Prostate gland (tissue), 2 donors: ENCODE measurements around the gene C10orf53. TPM values are rescaled to one million over a fixed set of nuclear protein-coding genes. Genes with fewer than 3 reads are reported as not detected.
"Not testable (repeated sequence)": the region's sequence is repeated elsewhere in the genome, so short reads cannot be mapped to it uniquely, and the experiment has no call there.

Source experiments
- DNase-seq: peaks from one replicate; pipeline ENCODE4 v3.0.0-alpha.2; 2019; ENCODE audit warnings: low spot score
- H3K27ac ChIP-seq, 2 donors: fragments of 200-600 bp; sonication (generic); 2 replicates each; pipeline ENCODE4 v1.5.1; 2017 to 2019
- H3K27me3 ChIP-seq: fragments of 200-600 bp; sonication (generic); replicated peaks from 2 replicates; pipeline ENCODE4 v1.5.1; 2019; ENCODE audit not compliant: insufficient read depth
- H3K36me3 ChIP-seq, 2 donors: fragments of 200-600 bp; sonication (generic); 1 replicate in 1 of 2; 2 replicates in 1 of 2; pipeline versions ENCODE4 v1.5.1 to v1.8.1; 2017 to 2019
- H3K4me1 ChIP-seq: fragments of 200-600 bp; sonication (generic); replicated peaks from 2 replicates; pipeline ENCODE4 v1.5.1; 2019
- H3K4me3 ChIP-seq, 2 donors: fragments of 200-600 bp; sonication (generic); 2 replicates each; pipeline ENCODE4 v1.5.1; 2017 to 2019
- H3K9me3 ChIP-seq: fragments of 200-600 bp; sonication (generic); 2 replicates; pipeline ENCODE4 v1.5.1; 2017
- CTCF ChIP-seq, 4 experiments: fragments of 200-600 bp in 2 of 4; fragments of 450-650 bp in 2 of 4; sonication (generic) in 2 of 4; IDR thresholded peaks; 1 replicate in 3 of 4; 2 replicates in 1 of 4; pipeline ENCODE4 v1.5.1; 2016 to 2019; ENCODE audit warnings: antibody characterized with exemption in 4 of 4, mild to moderate bottlenecking in 2 of 4, moderate library complexity in 2 of 4
- POLR2A ChIP-seq: fragments of 450-650 bp; IDR thresholded peaks from one replicate; pipeline ENCODE4 v1.6.1; 2016; ENCODE audit warnings: antibody characterized with exemption, mild to moderate bottlenecking
- POLR2AphosphoS5 ChIP-seq: sonication (generic); formaldehyde crosslinking; IDR thresholded peaks from one replicate; pipeline ENCODE4 v1.6.1; 2017; ENCODE audit warnings: antibody characterized with exemption
- WGBS: methylation state at CpG from one replicate; pipeline ENCODE4 v1.1.5; 2018; 5-methylcytosine and 5-hydroxymethylcytosine counted together
- intact Hi-C: fragments of 100-400 bp; cut with DNase I; formaldehyde crosslinking; loops from one replicate; pipeline ENCODE4 v1.14.2; 2022
- total RNA-seq, 2 donors: library from RNA; depleted of rRNA; stranded (reverse); fragments of >200 nt; gene quantifications; one replicate each; pipeline ENCODE4 v1.1.0, GENCODE V29; 2016

C10orf53 gene
- total RNA-seq, 2 donors from 2014 or later = 1.5 TPM; not detected in 1

GRCh38 chr10:49711481-49711880 is 32.0 kb downstream of the C10orf53 start:
- intact Hi-C loops = no loop called here
- DNase-seq = no peak
- Histone ChIP-seq H3K4me3 (no peak overlapping the region), H3K9me3 (no peaks in the 10 kb centered on the region), H3K27me3 (no peaks in the 10 kb centered on the region), H3K27ac (no peak overlapping the region), H3K36me3 (no peaks in the 10 kb centered on the region), H3K4me1 (no peaks in the 10 kb centered on the region)
- WGBS = 29% methylated on average over 8 of the region's 8 CpGs
- TF ChIP-seq CTCF (IDR thresholded peaks at IDR 0.05) (no peak), POLR2AphosphoS5 (no peak), POLR2A (no peak)

DNA sequence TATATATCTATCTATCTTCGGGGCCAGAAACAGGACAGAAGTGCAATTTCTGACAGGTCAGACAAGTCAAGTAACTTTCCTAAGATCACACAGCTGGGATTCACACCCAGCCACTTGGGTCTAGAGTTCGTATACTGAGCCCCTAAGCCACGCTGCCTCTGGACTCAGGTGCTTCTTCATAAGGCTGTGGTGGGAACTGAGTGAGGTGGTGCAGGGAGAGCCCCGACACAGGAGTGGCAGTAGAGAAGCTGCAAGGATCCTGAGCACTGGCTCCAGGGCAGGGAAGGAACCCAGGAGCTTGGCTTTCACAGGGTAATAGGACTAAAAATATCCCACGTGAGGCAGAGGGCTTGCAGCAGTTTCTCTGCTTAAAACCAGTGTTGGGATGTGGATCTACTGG is 33.8 kb downstream of the C10orf53 start:
- Histone ChIP-seq H3K4me3 (no peak overlapping the region), H3K36me3 (no peaks in the 10 kb centered on the region), H3K4me1 (no peaks in the 10 kb centered on the region), H3K27ac (no peak overlapping the region), H3K9me3 (no peaks in the 10 kb centered on the region), H3K27me3 (no peaks in the 10 kb centered on the region)
- no peak for DNase-seq
- intact Hi-C loops = no loop called here
- WGBS = 76% methylated on average over 5 of the region's 5 CpGs
- no peak for TF ChIP-seq POLR2AphosphoS5
- no peak for TF ChIP-seq CTCF (IDR thresholded peaks at IDR 0.05)
- no peak for TF ChIP-seq POLR2A

- DNase-seq, H3K27ac ChIP-seq, H3K4me1 ChIP-seq, intact Hi-C loops, H3K27me3 ChIP-seq, H3K36me3 ChIP-seq, H3K4me3 ChIP-seq, H3K9me3 ChIP-seq: not testable (repeated sequence)
- 86% methylated on average over 7 of the region's 7 CpGs for WGBS
These were observed 35.7 kb downstream of the C10orf53 start for GRCh38 chr10:49715157-49715556.

GRCh38 chr10:49726593-49726992 is 47.1 kb downstream of the C10orf53 start:
- Histone ChIP-seq H3K36me3 (no peaks in the 10 kb centered on the region), H3K4me3 (no peak overlapping the region), H3K27ac (no peak overlapping the region), H3K27me3 (no peaks in the 10 kb centered on the region), H3K4me1 (no peaks in the 10 kb centered on the region), H3K9me3 (no peaks in the 10 kb centered on the region)
- 62% methylated on average over 2 of the region's 2 CpGs for WGBS
- TF ChIP-seq POLR2AphosphoS5 = no peak
- no peak for TF ChIP-seq POLR2A
- no peak for TF ChIP-seq CTCF (IDR thresholded peaks at IDR 0.05)
- no peak for DNase-seq
- intact Hi-C loops = no loop called here

GRCh38 chr10:49733866-49734265 is 54.4 kb downstream of the C10orf53 start:
- no peak for DNase-seq
- no peaks in the 10 kb centered on the region for H3K9me3 ChIP-seq
- TF ChIP-seq CTCF (IDR thresholded peaks at IDR 0.05) (no peak), POLR2A (no peak), POLR2AphosphoS5 (no peak)
- no peak overlapping the region for H3K4me3 ChIP-seq
- H3K27me3 ChIP-seq = no peaks in the 10 kb centered on the region
- 84% methylated on average over 7 of the region's 7 CpGs for WGBS
- no peak overlapping the region for H3K27ac ChIP-seq
- H3K4me1 ChIP-seq = no peaks in the 10 kb centered on the region
- no peaks in the 10 kb centered on the region for H3K36me3 ChIP-seq
- intact Hi-C loops = no loop called here
